ENCODE data around the gene ANKS3. TPM values are rescaled to one million over a fixed set of nuclear protein-coding genes. Genes with fewer than 3 reads are reported as not detected.

Gene ANKS3
- total and polyA plus RNA-seq, 12 donors = 5.1 to 33.7 (median 8.3) TPM

- Histone ChIP-seq H3K27me3 (no peaks in the 10 kb centered on the region), H3K27ac (no peak overlapping the region), H3K4me1 (no peaks in the 10 kb centered on the region), H3K36me3 (no peaks in the 10 kb centered on the region), H3K4me3 (no peak overlapping the region), H3K9me3 (no peaks in the 10 kb centered on the region)
- intact Hi-C loops (cut with DNase I) = no loop called here
- TF ChIP-seq, protein P1, sequence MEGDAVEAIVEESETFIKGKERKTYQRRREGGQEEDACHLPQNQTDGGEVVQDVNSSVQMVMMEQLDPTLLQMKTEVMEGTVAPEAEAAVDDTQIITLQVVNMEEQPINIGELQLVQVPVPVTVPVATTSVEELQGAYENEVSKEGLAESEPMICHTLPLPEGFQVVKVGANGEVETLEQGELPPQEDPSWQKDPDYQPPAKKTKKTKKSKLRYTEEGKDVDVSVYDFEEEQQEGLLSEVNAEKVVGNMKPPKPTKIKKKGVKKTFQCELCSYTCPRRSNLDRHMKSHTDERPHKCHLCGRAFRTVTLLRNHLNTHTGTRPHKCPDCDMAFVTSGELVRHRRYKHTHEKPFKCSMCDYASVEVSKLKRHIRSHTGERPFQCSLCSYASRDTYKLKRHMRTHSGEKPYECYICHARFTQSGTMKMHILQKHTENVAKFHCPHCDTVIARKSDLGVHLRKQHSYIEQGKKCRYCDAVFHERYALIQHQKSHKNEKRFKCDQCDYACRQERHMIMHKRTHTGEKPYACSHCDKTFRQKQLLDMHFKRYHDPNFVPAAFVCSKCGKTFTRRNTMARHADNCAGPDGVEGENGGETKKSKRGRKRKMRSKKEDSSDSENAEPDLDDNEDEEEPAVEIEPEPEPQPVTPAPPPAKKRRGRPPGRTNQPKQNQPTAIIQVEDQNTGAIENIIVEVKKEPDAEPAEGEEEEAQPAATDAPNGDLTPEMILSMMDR (IDR thresholded peaks at IDR 0.05) = no peak
- WGBS, 2 donors = 83 to 84% methylated on average over 17 of the region's 17 CpGs
- peak in 1 of 8 donors; percentile 10 for ATAC-seq
- DNase-seq = no peak
These were observed 43.4 kb upstream of the ANKS3 start for GRCh38 chr16:4777339-4778049.

- no peak overlapping the region for H3K4me3 ChIP-seq
- ATAC-seq (no peak), DNase-seq (no peak)
- H3K4me1 ChIP-seq = no peaks in the 10 kb centered on the region
- no peak overlapping the region for H3K27ac ChIP-seq
- H3K36me3 ChIP-seq = no peaks in the 10 kb centered on the region
- WGBS, 2 donors = 93 to 96% methylated on average over 2 of the region's 2 CpGs
- TF ChIP-seq, protein P1 (IDR thresholded peaks at IDR 0.05) = no peak
- no peaks in the 10 kb centered on the region for H3K27me3 ChIP-seq
- intact Hi-C loops (cut with DNase I) = no loop called here
- H3K9me3 ChIP-seq = no peaks in the 10 kb centered on the region
These were observed 42.2 kb upstream of the ANKS3 start for GRCh38 chr16:4776141-4776705.

DNA sequence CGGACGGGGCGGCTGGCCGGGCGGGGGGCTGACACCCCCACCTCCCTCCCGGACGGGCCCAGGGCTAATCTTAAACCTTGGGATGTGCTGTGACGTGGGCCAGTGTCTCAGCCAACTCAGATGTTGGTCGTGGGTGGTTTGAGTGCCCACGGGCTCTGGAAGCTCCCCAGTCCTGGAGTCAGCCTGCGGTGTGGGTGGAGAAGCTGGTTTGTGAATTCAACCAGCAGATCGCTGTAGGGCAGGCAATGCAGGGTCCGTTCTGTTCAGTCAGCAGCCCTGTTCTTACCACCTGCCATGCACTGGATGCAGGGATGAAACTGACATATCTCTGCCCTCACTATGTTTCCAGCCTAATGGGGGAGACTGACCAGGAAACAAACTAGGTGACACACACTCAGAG is 40.9 kb upstream of the ANKS3 start:
- WGBS, 2 donors = 86 to 88% methylated on average over 13 of the region's 13 CpGs
- Histone ChIP-seq H3K9me3 (no peaks in the 10 kb centered on the region), H3K27ac (no peak overlapping the region), H3K4me1 (no peaks in the 10 kb centered on the region), H3K4me3 (no peak overlapping the region), H3K36me3 (no peaks in the 10 kb centered on the region), H3K27me3 (no peaks in the 10 kb centered on the region)
- no peak for DNase-seq
- TF ChIP-seq, protein P1 (IDR thresholded peaks at IDR 0.05) = no peak
- intact Hi-C loops (cut with DNase I) = no loop called here
- no peak for ATAC-seq

- TF ChIP-seq, protein P1 (IDR thresholded peaks at IDR 0.05) = no peak
- DNase-seq = no peak
- H3K27ac ChIP-seq = no peak overlapping the region
- peaks cover 7 to 15% (median 12%) of the 10 kb centered on the region in 9 donors for H3K4me1 ChIP-seq
- 74 to 83% methylated on average over 5 of the region's 5 CpGs for WGBS, 2 donors
- ATAC-seq = no peak
- no peaks in the 10 kb centered on the region for H3K27me3 ChIP-seq
- H3K4me3 ChIP-seq = no peak overlapping the region
- no peaks in the 10 kb centered on the region for H3K9me3 ChIP-seq
- intact Hi-C loops (cut with DNase I) = no loop called here
- H3K36me3 ChIP-seq = no peaks in the 10 kb centered on the region
These were observed 38.3 kb upstream of the ANKS3 start for GRCh38 chr16:4772351-4772750.
